IPS-NIHi7 (cell line): ENCODE data around the gene POLD3.
"Not testable (repeated sequence)": the region's sequence is repeated elsewhere in the genome, so short reads cannot be mapped to it uniquely, and the experiment has no call there.

Source experiments
- DNase-seq: peaks from one replicate; pipeline ENCODE4 v3.0.0; 2012; ENCODE audit warnings: mixed read lengths; ENCODE audit errors: extremely low spot score

Gene POLD3

DNA sequence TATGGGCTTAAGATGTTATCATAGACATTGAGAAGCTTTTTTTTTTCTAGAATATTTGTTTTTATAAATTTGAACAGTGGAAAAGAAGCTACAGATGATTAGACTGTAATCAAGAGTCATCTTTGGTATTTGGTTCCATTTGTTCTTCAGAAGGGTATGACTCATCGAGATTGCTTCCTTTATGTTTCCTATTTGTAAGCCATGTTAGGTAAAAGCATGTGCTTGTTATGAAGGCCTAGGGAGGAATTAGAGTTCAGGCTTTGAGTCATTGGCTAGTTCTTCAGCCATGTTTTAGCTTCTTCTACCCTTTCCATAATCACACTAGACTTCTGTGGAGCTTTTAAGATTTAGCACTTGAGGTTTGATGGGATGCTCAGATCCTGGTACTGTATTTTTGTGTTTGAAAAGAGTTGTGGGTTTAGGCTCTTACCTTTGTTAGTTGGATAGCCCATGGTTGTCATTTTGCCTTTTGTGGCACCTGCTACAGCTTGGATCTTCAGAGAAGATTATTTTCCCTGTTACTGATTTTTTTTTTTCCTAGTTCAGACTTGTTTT lies 44.3 kb downstream of the POLD3 start:
- no peak for DNase-seq

DNA sequence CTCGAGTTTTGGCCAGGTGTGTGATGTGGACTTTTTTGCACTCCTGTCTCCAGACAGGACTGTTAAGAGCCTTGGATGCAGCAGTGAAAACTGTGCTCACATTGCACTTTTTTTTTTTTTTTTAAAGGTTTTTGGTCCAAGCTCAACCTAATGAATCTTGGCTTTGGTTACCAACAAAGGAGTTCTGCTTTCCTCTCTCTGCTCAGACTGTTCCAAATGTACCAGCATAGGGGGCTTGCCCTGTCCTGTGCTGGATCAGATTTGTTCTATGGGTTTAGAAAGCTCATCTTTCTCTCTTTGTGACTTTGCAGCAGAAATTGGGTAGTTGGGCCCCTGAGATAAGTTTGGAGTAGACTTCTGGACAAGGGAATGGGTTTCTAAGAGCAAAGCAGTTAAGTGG lies 45.3 kb downstream of the POLD3 start:
- no peak for DNase-seq

DNA sequence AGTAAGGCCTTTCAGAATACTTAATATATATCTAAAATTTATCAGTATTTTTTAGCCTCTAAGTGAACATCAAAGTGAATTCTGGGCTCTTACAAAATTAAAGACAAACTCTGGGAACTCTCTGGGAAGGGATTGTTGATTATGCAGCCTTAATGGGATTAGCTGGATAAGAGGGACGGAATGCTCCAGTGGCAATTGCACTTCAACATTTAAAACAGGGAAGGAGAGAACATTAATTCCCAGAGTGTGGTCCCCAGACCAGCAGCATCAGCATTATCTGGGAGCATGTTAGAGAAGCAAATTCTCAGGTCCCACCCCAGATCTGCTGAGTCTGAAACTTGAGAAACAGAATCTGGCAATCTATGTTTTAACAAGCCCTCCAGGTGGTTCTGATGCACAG lies 46.5 kb downstream of the POLD3 start:
- no peak for DNase-seq

DNA sequence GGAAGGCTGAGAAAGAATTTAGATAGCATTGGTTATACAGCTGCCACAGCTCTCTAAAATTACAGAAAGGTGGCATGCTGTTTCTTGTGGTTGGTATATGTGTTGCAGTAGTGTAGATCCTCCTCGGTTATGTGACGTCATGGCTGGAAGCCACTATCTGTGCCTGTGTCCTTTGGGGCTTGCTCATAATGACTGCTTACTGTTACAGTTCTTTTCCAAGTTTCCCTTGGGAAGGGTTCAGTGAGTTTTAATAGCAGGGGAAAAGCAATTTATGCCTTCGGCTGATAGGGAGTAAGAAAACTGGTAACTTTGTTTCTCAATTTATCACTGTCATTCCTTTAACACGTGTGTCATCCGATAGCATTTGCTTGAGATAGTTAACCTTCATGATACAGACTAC lies 47.2 kb downstream of the POLD3 start:
- no peak for DNase-seq

DNA sequence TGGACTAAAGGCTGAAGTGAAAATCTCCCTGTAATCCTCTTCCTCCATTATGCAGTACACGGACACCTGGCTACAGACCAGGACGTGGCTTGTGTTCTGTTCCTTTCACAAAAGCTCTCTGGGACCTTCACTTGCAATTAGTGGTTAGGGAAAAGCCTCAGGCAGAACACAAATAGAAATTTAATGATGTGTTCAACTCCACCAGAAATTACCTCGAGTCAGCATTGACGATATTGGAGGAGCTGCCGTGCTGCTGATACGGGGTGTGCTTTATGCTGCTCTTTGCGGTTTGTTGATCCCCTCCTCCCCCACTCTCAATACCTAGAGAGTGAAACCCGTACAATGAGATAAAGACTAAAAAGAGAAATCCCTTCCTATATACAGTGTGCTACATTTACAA lies 48.9 kb downstream of the POLD3 start:
- DNase-seq = no peak

DNA sequence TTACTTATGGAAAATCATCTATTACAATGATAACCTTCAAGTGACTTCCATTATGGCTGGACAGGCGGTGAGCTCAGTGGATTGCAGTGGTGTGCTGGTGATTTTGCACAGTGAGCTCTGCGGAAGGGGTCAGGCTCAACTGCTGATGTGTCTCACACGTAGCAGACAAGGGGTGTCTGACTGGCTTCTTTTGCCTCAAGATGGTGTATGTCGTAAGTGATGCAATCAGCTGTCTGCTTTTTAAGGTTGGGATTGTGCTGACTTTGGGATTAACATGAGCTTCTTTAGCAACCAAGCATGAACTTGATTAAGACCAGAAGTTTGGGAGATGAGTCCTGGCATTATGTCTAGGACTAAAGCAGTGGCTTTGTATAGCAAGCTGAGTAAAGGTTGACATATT lies 49.5 kb downstream of the POLD3 start:
- no peak for DNase-seq

DNA sequence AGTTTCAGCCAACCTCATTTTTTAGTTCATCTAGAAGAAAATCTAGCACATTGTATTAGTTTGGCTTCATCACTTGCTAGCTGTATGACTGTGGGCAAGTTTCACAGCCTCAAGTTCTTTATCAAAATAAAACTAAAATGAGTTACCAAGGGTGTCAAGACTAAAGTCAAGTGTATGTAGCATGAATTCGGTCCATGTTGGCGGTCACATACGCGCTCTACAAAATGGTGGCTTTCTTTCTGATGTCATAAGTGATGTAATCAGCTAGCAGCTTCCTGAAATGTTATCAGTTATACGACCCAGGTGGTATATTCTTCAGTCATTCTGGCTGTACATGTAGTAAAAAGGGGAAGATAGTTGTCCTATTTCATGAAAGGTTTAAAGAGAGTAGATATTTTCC lies 50.5 kb downstream of the POLD3 start:
- no peak for DNase-seq

DNA sequence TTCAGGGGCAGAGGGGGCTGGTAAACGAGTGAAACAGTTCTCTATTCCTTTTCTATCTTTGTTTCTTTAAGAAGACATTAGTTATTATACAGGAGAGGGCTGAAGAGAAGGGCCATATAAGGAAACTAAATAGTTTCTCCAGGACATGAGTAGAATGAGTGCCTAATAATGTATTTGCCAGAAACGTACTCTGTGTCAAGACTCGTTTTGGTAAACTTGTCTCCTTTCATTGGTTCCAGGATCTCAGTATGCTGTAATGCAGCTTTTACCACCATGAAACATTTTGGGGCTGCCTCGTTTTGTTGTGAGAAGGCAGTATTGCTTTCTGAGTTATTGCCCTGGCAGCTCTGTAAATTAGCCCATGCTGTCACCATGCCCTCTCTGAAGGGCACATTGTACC lies 51.7 kb downstream of the POLD3 start:
- no peak for DNase-seq

DNA sequence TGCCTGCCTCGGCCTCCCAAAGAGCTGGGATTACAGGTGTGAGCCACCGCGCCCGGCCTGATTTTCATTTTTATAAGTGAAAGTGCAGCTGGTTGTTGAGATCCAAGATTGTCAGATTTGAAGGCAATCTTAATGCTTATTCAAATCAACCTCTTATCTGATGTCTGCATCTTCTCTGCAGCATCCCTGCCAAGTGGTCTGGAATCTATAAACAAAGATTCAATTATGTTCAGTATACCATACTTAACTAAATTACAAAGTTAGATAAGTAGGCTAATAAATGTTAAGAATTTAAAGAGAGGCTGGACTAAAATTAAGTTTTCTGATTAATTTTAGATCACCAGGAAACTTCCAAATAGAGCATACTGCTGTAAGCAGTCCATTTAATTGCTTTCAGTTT lies 53.8 kb downstream of the POLD3 start:
- no peak for DNase-seq

DNA sequence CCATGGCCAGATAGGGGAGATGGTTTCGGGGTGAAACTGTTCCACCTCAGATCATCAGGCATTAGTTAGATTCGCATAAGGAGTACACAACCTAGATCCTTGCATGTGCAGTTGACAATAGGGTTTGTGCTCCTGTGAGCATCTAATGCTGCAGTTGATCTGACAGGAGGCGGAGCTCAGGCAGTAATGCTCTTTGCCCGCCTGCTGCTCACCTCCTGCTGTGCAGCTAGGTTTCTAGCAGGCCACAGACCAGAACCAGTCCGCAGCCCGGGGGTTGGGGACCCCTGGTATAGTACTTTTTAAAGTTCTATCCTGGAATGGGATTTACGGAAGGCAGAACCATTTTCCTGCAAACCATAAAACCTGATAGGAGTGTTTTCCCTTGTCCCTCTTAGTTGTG lies 54.6 kb downstream of the POLD3 start:
- no peak for DNase-seq

DNA sequence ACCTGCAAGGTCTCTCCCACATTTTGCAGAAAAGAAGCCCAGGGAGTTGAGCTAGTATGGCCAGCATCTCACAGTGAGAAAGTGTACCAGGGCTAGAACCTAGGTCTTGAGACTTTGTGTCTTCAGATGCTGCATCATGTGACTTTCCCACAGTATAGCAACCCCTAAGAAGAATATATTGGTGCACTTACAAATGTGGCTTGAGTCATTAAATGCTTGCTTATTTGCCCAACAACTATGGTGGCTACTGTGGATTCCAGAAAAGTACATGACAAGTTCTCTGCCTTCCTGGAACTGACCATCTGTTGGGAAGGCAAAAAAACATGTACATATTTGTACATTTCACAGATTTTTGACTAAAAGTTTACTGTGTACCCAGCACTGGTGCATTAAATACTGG lies 55.0 kb downstream of the POLD3 start:
- no peak for DNase-seq

DNA sequence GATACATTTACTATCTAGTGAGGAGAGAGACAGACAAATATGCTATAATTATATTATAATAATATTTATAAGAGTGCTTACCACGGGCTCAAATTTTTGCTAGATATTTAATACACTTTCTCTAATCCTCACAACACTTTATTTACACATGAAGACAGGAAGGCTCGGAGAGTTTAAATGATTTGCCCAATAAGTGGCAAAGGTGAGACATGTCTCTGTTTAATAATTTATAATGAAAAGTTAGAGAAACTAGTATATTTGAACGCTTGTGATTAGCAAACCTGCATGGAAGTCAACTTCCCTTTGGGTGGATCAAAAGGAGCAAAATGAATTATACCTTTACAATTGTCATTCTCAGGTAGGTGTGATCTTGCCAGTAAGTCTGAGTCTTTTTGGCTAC lies 55.4 kb downstream of the POLD3 start:
- DNase-seq = no peak

DNA sequence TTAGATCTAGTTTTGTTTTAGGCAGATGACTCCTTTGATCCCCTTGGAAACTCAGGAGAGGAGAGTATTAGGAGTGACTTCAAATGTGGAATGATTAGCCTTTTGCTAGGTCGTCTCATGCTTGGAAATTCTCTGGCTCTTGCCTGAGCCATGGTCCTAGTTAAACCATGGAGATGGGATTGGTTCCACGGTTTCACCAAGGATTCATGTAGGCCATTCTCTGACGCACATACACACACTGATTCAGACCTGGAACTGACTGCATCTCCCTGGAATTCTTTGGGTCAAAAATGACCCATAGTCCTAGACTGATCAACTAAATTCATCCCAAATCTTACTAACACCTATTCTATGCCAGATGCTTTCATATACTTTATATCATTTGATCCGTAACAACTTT lies 56.5 kb downstream of the POLD3 start:
- DNase-seq = no peak

DNA sequence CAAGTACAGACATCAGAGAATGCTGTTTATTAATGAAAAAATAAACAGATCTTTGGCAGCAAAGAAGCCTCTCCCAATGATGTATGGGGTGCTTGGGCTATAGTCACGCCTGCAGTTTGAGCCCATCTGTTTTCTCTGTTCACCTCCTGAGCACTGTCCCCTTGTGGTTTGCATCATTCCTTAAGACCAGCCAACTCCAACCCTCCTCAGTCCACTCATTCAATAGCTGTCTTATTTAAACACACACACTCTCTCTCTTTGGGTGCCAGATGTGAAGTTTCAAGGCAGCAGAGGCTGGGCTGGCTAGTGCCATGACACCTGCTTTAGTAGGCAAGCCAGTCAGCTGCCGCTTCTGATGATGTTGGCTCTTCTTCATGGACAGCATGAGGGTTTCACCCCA lies 58.1 kb downstream of the POLD3 start:
- no peak for DNase-seq

DNA sequence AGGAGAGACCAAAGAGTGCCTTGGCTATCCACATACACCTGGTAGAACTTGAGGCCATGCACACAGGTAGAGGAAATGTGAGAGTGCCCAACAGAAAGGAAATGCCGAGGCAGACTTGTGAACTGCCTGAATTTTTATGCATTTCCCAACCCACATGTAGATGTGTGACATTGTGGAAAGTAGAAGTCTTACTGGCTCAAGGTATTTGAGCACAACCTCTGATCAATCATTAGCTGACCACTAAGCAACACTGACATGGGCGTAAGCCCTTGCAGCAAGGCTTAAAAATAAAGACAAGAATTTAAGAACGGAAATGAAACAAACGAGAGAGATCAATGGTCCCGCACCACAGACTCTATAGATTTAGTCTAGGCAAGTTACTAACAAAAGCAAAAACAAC lies 62.6 kb downstream of the POLD3 start:
- DNase-seq = no peak

DNA sequence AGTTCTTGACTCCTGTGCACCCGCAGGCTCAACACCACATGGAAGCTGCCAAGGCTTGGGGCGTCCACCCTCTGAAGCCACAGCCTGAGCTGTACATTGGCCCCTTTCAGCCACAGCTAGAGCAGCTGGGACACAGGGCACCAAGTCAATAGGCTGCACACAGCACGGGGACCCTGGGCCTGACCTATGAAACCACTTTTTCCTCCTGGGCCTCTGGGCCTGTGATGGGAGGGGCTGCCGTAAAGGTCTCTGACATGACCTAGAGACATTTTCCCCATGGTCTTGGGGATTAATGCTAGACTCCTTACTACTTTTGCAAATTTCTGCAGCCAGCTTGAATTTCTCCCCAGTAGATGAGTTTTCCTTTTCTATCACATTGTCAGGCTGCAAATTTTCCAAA lies 66.7 kb downstream of the POLD3 start:
- DNase-seq = not testable (repeated sequence)

DNA sequence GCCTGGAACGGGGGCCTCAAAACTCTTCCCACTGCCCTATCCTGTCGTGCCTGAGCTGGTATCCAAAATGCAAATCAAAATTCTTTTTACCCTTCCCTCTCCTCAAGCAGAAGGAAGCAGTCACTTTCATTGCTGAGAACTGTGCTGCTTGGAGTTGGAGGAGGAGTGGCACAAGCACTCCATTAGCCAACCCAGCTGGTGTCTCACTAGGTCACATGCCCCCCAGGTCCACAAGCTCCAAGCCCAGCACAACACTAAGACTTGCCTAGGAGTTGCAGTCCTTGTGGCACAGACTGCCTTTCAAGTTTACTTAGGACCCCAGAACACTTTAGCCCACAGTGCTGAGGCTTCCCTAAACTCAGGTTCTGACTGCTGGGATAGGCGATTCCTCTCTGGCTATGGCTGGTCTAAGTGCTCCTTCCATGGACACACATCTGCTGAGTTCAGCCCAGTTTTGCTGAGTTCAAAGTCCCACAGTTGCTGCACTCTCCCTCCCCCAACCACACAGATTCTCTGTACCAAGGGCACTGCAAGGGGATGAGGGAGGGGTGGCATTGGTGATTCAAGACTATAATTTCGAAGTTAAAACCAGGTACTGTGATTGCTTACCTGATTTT lies 70.2 kb downstream of the POLD3 start:
- no peak for DNase-seq

DNA sequence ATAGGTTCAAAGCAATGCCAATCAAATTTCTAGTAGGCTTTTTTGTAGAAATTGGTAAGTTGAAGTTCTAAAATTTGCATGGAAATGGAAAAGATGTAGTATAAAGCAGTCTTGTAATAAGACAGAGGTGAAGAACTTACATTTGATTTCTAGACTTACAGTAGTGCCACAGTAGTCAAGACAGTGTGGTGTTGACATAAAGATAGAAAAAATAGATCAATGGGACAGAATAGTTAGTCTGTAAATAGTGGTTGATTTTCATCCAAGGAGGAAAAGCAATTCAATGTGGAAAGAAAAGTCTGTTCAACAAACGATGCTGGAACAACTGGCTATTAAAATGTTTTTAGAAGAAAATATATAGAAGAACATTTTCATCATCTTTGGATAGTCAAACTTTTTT lies 70.9 kb downstream of the POLD3 start:
- DNase-seq = no peak

DNA sequence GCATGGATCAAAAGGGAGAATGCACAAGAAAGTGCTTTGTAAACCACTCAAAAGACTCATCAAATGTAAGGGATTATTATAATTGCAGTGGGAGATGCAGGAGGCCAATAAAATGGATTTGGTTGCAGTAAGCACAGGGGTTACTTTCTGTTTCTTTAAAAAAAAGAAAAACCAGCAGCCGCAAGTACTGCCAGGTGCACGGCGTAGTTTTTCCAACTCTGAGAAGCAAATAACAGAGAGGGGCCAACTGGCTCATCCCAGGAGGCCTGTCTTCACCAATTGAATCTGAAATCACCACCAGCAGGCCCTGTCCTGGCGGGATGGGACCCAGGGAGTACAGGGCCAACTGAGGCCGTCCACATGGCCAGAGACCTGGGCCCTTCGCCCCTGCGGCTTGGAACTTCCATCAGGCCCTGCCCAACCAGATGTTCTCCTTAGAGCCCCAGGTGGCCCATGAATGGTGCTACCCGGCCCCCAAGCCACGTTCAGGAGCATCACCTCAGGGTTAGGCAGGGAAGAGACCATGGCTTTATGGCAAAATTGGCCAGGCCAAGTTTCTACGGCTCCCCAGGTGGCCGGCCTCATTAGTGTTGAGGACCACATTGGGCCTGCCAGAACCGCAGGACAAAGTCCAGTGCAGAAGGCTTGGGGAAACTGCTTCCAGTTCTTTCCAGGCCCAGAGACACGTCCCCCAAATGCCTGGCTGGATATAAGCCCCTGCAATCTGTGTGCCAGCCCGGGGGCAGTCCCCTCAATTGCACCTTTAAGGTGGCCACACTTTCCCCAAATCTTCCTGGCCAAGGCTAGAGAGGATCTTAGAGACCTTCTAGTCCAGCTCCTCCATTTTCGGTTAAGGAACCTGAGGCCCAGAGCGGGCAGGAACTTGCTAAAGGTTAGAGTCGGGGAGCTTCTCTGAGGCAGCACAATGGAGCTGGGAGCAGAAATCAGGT lies 77.1 kb downstream of the POLD3 start:
- no peak for DNase-seq

DNA sequence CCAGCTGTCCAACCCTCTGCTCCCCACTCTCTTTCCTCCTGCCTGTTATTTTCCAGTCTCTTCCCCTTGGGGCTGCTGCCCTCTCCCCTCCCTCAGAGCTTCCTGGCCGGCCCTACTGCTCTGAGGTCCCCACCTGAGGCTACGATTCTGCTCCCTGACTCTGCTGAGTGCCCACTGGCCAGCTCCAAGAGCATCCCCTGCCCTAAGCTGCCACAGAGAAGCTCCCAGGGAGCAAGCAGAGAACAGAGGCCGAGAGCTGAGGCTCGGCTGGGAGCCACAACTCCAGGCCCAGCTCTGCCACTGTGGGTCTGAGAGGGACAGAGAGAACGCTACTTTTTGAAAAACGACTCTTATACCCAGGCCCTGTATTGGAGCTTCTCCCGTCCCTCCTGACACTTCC lies 77.8 kb downstream of the POLD3 start:
- no peak for DNase-seq

DNA sequence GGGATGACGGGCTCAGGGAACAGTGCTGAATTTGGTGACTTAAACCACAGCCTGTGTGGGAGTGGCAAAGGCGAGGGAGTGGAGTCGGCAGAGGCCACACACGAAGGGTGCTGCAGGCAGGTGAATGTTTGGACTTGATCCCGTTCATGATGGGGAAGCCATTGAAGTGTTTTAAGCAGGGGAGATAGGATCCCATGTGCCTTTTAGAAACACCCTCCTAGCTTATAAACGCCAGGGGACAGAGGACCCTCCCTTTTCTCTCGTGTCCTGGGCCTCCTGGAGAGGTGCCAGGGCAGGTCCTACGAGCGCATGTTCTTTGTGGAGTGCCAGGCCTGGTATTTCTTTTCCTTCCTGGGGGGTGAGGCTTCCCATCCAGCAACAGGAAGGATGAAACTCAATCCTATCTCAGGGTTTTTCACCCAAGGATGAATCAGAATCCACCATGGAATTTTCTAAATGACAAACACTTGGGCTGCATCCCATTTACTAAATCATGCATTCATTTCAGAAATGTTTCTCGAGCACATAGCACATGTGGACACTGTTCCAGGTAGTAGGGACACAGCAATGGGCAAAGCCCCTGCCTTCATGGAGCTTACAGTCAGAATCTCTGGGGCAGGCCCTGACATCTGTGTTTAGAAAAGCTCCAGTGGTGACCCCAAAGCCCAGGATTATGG lies 79.3 kb downstream of the POLD3 start:
- DNase-seq = no peak

DNA sequence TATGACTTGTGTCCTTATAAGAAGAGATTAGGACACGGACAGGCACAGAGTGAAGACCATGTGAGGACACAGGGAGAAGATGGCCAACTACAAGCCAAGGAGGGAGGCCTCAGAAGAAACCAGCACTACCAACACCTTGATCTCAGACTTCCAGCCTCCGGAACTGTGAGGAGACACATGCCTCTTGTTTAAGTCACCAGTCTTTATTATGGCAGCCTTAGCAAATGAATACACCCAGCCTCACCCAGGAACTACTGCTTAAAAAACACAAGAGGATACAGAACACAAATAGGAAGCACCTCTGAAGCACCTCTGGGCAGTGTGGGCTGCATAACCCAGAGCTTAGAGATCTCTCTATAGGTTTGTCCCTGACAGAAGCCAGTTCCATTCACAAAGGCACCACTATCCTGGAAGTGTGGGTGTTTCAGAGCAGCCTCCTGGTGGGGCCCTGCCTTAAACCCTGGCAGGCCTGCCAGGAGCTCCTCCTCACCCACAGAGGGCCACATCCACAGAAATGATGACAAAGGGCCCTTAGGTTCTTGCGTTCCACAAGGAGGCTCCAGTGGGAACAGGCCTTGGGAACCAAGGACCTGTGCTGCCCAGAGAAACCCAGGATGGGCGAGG lies 80.1 kb downstream of the POLD3 start:
- DNase-seq = no peak
